NCI-H345 (cell line): Measurements from ENCODE around the gene IGF1R.

ENCODE experiments used
- DNase-seq: peaks from one replicate; lab custom pipeline; 2025; lab: John Stamatoyannopoulos, UW

Gene IGF1R

DNA sequence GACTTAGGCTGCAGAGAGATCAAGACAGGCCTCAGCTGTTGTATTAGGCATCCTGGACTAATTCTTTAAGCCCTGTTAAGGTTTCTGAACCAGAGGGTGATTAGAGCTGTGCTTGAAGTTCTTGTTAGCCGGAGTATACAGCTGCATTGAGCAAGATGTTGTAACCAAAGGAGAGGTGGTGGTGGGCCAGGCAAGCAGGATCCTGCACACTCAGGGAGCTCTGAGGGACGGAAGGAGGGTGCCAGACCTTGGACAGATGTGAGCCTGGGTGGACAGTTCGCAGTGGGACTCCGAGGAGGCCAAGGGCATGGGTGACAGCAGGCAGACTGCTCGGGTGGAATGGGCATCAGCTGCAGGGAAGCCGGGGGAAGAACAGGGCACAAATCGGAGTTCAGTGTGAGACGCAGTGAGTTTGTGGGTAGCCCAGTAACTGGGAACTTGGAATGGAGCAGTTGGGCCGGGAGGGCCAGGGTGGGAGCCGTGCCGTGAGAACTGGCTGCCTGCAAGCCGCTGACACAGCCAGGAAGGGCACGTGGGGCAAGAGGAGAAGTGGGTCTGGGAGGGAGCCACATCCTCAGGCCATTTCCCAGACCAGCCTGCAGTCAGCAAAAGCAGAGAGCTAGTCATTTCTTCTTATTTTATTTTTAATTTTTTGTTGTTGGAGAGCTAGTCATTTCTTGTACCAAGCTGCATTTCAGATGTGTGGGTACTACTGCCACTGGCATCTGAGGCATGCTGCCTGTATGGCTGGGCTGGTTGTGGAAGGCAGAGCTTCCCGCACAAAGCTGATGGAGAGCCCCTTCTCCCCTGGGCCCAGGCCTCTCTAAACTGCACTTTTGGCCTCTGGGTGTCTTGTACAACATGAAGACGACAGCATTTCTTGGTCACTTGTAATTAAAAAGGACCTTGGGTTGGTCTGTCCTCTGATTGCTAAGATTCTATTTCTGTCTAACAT, 298.2 kb downstream of the IGF1R start:
- no peak for DNase-seq

GRCh38 chr15:98948456-98948855, 300.1 kb downstream of the IGF1R start:
- no peak for DNase-seq

- no peak for DNase-seq
These were observed 300.6 kb downstream of the IGF1R start for GRCh38 chr15:98948941-98949340.

DNA sequence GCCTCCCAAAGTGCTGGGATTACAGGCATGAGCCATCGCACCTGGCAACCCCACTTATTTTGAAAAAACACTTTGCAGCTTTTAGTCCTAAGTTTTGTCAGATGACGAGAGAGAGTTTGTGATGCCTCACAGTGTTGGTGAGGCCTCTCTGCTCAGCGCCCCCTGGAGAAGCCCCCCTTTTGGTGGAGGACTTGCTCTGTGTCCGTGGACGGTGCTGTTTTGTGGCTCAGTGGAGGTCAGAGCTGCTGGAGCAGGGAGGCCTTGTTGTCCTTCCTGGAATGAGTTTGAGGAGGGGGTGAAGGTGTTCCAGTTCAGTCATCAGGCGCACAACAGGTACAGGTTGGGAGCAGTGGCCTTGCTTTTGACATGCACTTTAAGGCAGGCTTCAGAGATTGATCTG, 301.3 kb downstream of the IGF1R start:
- no peak for DNase-seq

GRCh38 chr15:98950248-98950647, 301.9 kb downstream of the IGF1R start:
- DNase-seq: no peak

DNA sequence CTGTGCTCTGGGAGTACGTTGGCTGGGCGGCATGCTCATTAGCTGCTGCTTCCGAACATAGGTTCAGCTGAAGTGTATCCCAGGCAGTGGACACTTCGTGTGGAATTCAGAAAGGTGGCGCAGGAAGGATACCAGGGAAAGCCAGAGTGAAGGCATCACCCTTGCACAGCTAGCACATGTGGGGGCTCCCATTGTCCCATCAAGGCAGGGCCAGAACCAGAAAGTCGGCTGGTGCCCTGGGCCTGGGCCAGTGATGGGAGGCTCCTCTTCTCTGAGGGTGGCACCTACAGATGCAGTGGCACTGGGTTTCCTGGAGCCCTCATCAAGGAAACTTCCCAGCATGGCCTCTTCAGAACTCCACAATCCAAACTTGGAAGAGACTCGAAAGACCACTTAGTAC, 302.7 kb downstream of the IGF1R start:
- no peak for DNase-seq

DNA sequence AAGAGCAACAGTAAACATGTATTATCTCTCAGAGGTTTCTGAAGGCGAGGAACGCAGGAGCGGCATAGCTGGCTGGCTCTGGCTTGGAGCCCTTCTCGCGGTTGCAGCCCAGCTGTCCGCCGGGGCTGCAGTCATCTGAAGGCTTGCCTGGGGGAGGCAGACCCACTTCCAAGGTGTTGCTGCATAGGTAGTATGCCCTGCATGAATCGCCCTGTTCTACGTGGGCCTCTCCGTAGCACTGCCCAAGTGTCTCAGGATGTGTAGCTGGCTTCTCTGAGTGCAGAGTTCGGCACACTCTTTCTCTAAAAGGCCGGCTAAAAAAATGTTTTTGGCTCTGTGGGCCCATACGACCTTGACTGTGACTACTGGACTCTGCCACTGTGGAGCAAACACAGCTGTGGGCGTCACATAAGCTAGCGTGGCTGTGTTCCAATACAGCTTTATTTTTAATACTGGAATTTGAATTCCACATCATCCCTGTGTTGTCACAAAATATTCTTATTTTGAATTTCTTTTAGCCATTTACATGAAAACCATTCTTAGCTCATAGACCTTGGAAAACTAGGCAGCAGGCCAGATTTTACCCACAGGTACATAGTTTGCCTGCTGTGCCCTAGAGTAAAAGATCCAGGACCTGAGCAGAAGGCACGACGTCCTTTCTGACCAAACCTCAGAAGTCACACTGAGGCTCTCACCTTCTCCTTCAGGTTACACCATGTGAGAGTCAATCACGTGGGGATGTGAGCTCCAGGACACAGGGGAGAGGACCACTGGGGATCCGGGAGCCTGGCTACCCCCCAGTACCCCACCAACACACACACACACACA, 303.4 kb downstream of the IGF1R start:
- DNase-seq: no peak

DNA sequence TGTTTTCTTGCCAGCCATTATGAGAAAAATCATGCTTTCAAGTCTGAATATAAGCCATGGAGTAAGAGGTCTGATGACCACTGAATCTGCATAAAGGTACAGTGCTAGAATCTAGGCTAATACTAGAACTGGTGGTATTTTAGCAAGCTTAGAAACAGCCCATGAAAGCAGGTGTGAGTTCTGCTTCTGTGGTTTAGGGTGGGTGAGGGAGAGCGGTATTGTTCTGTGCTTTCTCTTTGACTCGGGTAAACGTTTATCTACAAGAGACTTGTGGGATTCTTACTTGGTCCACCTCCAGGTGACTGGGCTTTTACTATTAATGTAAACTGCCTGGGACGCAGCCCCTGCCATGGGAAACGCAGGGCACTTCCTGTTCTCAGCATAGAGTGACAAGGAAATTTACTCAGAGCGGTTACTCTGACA, 304.1 kb downstream of the IGF1R start:
- no peak for DNase-seq

DNA sequence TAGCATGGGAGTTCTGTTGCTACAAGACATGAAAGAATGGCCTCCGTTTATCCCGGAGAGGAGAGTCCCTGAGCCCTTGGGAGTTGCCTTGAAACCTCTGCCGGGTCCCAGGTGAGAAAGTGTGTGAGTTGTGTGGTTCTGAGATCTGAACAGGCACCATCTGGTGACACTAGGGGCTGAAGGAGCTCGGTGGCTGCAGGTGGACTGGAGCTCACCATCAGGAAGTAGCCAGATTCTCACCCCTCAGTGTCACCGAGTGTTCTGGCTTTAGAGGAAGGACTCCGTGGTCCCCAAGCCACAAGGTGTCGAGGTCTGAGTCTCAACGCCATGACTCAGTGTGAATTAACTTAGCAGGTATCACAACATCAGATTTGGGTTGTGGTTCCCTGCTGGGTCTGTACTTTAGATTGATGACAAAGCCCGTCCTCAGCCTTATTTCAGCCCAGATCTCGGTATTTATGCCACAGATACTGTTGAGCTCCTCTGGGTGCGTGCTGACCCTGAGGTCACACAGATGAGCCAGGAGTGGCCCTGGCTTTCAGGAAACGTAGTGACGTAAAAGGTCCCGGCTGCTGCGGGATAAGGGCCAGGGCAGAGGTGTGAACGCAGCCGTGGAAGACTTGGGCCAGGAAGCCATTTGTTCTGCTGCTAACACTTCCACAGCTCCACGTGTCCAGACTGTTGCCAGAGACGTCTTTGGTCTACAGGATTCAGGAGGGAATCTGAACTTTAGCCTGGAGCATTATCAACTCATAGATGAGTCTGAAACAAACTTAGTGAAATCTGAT, 304.9 kb downstream of the IGF1R start:
- no peak for DNase-seq

DNA sequence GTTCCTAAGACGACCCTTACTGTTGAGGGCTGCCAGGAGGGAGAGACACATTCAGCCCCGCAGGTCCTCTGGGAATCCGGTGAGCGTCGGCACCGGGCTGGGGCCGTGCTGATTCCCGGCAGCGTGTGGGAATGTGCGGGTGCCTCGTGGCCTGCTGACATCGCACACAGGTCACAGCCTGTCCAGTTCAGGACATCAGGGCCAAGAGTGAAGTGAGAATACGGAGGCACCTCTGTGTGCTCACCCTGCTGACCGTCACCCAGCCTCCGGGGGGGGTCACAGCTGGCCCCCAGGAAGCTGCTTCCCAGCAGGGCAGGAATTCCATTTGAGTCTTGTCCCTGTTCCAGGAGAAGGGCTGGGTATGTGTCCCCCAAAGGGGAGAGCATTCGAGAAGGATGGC, 305.6 kb downstream of the IGF1R start:
- no peak for DNase-seq

DNA sequence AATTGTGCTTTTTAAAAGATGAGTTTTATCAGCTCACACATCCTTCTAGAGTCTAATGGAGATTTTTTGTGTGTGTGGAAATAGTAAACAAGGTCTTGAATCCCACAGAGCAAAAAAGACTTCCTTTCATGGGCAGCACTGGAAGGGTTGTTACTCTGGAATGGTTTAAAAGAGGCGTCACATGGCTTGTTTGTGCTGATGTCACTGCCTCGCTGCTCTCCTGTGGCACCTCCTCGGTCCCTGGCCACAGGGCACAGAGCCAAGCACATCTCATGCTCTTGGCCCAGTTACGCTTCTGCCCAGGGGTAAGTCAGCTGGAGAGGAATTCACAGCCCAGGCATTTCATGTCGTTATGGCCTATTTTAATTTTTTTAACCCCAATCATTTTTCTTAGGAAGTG, 306.1 kb downstream of the IGF1R start:
- DNase-seq: no peak

- no peak for DNase-seq
These were observed 307.0 kb downstream of the IGF1R start for GRCh38 chr15:98955331-98955730.

DNA sequence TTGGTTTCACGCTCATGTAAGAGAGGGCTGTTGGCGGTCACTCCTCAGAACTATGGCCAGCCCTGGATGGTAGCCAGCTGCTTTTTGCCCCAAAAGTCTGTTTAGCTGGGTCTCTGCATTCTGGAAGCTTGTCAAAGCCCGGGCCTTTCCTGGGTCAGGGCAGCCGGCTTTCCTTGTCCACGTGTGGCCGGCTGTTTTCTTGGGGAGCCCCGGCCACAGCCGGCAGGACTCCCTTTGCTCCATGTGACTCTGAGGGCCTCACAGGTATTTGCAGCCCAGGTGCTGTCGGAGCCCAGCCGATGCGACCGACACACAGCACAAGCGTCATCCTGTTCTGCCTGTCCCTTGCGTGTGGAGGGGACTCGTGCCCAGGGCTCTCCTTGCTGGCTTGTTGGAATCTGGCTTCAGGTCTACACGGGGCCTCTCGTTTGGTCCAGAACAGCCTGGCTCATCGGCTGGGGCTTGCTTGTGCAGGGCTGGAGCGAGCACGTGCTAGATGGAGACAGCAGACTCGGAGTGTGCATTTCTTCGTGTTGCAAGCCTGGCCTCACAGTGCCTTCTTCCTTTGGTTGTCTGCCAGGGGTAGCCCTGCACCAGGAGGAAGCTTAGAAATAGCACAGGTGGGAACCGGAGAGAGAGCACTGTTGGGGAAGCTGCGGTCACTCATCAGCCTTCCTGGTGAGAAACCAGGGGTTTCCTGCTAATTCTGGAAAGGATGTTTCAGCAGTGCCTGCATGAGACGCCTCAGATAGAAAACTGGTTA, 307.8 kb downstream of the IGF1R start:
- no peak for DNase-seq

- no peak for DNase-seq
These were observed 308.6 kb downstream of the IGF1R start for GRCh38 chr15:98956796-98957553.

- DNase-seq: no peak
These were observed 309.3 kb downstream of the IGF1R start for GRCh38 chr15:98957655-98958054.

GRCh38 chr15:98958076-98958475, 309.7 kb downstream of the IGF1R start:
- no peak for DNase-seq

DNA sequence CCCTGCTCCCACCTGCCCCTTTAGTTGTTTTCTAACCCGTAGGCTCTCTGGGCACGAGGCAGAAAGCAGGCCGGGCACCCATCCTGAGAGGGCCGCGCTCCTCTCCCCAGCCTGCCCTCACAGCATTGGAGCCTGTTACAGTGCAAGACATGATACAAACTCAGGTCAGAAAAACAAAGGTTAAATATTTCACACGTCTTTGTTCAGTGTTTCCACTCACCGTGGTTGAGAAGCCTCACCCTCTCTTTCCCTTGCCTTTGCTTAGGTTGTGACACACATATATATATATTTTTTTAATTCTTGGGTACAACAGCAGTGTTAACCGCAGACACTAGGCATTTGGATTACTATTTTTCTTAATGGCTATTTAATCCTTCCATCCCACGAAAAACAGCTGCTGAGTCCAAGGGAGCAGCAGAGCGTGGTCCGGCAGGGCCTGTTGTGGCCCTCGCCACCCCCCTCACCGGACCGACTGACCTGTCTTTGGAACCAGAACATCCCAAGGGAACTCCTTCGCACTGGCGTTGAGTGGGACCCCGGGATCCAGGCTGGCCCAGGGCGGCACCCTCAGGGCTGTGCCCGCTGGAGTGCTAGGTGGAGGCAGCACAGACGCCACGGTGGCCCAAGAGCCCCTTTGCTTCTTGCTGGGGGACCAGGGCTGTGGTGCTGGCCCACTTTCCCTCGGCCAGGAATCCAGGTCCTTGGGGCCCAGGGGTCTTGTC, 310.7 kb downstream of the IGF1R start:
- DNase-seq: no peak

GRCh38 chr15:98959640-98960007, 311.3 kb downstream of the IGF1R start:
- DNase-seq: no peak

DNA sequence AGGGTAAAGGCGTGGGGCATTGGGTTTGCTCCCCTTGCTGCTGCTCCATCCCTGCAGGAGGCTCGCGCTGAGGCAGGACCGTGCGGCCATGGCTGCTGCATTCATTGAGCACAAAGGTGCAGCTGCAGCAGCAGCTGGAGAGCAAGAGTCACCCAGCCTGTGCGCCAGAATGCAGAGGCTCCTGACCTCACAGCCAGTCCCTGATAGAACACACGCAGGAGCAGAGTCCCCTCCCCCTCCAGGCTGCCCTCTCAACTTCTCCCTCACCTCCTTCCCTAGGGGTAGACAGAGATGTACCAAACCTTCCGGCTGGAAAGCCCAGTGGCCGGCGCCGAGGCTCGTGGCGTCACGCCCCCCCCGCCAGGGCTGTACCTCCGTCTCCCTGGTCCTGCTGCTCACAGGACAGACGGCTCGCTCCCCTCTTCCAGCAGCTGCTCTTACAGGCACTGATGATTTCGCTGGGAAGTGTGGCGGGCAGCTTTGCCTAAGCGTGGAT, 312.3 kb downstream of the IGF1R start:
- DNase-seq: no peak

DNA sequence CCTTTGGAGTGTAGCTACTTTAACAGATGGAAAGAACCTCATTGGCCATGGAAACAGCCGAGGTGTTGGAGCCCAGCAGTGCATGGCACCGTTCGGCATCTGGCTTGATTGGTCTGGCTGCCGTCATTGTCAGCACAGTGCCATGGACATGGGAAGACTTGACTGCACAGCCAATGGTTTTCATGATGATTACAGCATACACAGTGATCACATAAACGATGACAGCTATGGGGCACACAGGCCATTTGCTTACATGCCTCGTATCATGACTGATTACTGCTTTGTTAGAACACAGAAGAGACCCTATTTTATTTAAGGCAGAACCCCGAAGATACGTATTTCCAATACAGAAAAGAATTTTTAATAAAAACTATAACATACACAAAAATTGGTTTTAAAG, 315.1 kb downstream of the IGF1R start:
- DNase-seq: no peak
